GM12878 (cell line): ENCODE results near the gene ODR4.

Experiments used
- NR2C1 ChIP-seq: fragments of 450-650 bp; IDR thresholded peaks from 2 replicates; pipeline ENCODE4 v1.6.1; 2017; ENCODE audit warnings: antibody characterized with exemption, mild to moderate bottlenecking, moderate library complexity
- POLR2A ChIP-seq: IDR thresholded peaks from 2 replicates; pipeline ENCODE4 v1.6.1; 2011; ENCODE audit warnings: low read depth, mild to moderate bottlenecking, low read length
- SP1 ChIP-seq: IDR thresholded peaks from one replicate; pipeline ENCODE4 v1.6.1; 2011; ENCODE audit warnings: low read depth, low read length
- ZNF24 ChIP-seq: fragments of 450-650 bp; IDR thresholded peaks from 2 replicates; pipeline ENCODE4 v1.6.1; 2017; ENCODE audit warnings: antibody characterized with exemption, mild to moderate bottlenecking

DNA sequence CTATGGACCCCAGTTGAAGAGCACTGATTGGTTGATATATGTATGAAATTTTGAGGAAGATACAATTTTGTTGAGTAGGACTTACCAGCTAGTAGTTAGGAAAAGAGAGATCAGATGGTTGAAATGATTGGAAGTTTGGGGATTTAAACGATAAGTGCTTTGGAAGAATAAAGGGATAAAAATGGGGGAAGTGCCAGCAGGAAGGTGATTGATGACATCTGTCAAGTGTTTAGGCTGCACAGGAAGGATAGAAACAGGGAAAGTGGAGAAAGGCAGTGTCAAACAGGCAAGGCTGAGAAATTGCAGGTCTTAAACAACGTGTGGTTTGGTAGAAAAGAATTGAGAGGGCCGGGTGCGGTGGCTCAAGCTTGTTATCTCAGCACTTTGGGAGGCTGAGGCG is 62.9 kb downstream of the ODR4 start:
- TF ChIP-seq POLR2A (no peak), ZNF24 (no peak), NR2C1 (no peak), SP1 (no peak)
